T-helper 17 cell (primary cell): ENCODE data around the gene CHST3. TPM values are rescaled to one million over a fixed set of nuclear protein-coding genes. Genes with fewer than 3 reads are reported as not detected.

ENCODE experiments used
- ATAC-seq: fragments of 150-1000 bp; cut with Tn5 transposase; 2 replicates; pipeline ENCODE4 v1.10.0; 2021; ENCODE audit warnings: mild to moderate bottlenecking, moderate library complexity
- DNase-seq, 3 donors: peaks; one replicate each; pipeline versions ENCODE4 v3.0.0 to v3.0.0-alpha.2; 2020 to 2021
- H3K9me3 ChIP-seq: one replicate; pipeline ENCODE4 v1.7.0; 2013; ENCODE audit warnings: low read length, mild to moderate bottlenecking; ENCODE audit not compliant: control insufficient read depth, poor library complexity, severe bottlenecking
- H3K27ac Mint-ChIP-seq: one replicate; pipeline ENCODE4 v1.8.0; 2022; ENCODE audit warnings: mild to moderate bottlenecking, moderate library complexity, mixed read lengths
- H3K27me3 Mint-ChIP-seq: one replicate; pipeline ENCODE4 v1.8.0; 2022; ENCODE audit warnings: mixed read lengths
- H3K36me3 Mint-ChIP-seq: one replicate; pipeline ENCODE4 v1.8.0; 2022; ENCODE audit warnings: low read depth, mixed read lengths
- H3K4me1 Mint-ChIP-seq: one replicate; pipeline ENCODE4 v1.8.0; 2022; ENCODE audit warnings: mild to moderate bottlenecking, mixed read lengths
- H3K4me3 Mint-ChIP-seq: one replicate; pipeline ENCODE4 v1.8.0; 2022; ENCODE audit warnings: mild to moderate bottlenecking, moderate library complexity, mixed read lengths
- total RNA-seq, 4 donors: library from RNA in 2 of 4; stranded (reverse) in 2 of 4; gene quantifications; one replicate each; pipeline ENCODE4 v1.2.3 and lab custom pipeline; 2022 to 2026

CHST3 gene
- total RNA-seq, 2 donors from 2014 or later = not detected

GRCh38 chr10:72034761-72035160, 70.6 kb downstream of the CHST3 start:
- H3K4me1 Mint-ChIP-seq = peaks cover 2% of the 10 kb centered on the region
- H3K27ac Mint-ChIP-seq = no peak overlapping the region
- DNase-seq (no peak), ATAC-seq (no peak)
- H3K36me3 Mint-ChIP-seq = no peaks in the 10 kb centered on the region
- no peak overlapping the region for H3K4me3 Mint-ChIP-seq
- H3K9me3 ChIP-seq = no peaks in the 10 kb centered on the region
- H3K27me3 Mint-ChIP-seq = peaks cover 32% of the 10 kb centered on the region

GRCh38 chr10:72035252-72035887, 71.2 kb downstream of the CHST3 start:
- H3K36me3 Mint-ChIP-seq = no peaks in the 10 kb centered on the region
- no peak overlapping the region for H3K27ac Mint-ChIP-seq
- peaks cover 26% of the 10 kb centered on the region for H3K27me3 Mint-ChIP-seq
- H3K4me3 Mint-ChIP-seq = no peak overlapping the region
- no peak for ATAC-seq
- peaks cover 2% of the 10 kb centered on the region for H3K4me1 Mint-ChIP-seq
- no peak for DNase-seq
- no peaks in the 10 kb centered on the region for H3K9me3 ChIP-seq

GRCh38 chr10:72037266-72037665, 73.1 kb downstream of the CHST3 start:
- Mint-ChIP-seq H3K4me1 (peaks cover 5% of the 10 kb centered on the region), H3K27ac (no peak overlapping the region), H3K4me3 (no peak overlapping the region), H3K36me3 (no peaks in the 10 kb centered on the region), H3K27me3 (peaks cover 11% of the 10 kb centered on the region)
- DNase-seq (no peak), ATAC-seq (no peak)
- no peaks in the 10 kb centered on the region for H3K9me3 ChIP-seq

GRCh38 chr10:72037811-72038210, 73.6 kb downstream of the CHST3 start:
- DNase-seq (no peak), ATAC-seq (no peak)
- no peaks in the 10 kb centered on the region for H3K9me3 ChIP-seq
- Mint-ChIP-seq H3K4me3 (no peak overlapping the region), H3K36me3 (no peaks in the 10 kb centered on the region), H3K4me1 (peaks cover 5% of the 10 kb centered on the region), H3K27ac (no peak overlapping the region), H3K27me3 (peaks cover 9% of the 10 kb centered on the region)

- H3K36me3 Mint-ChIP-seq = no peaks in the 10 kb centered on the region
- peaks cover 9% of the 10 kb centered on the region for H3K27me3 Mint-ChIP-seq
- no peak overlapping the region for H3K27ac Mint-ChIP-seq
- no peak for DNase-seq
- H3K9me3 ChIP-seq = no peaks in the 10 kb centered on the region
- peaks cover 8% of the 10 kb centered on the region for H3K4me1 Mint-ChIP-seq
- no peak for ATAC-seq
- H3K4me3 Mint-ChIP-seq = no peak overlapping the region
These were observed 74.3 kb downstream of the CHST3 start for GRCh38 chr10:72038458-72039001.

GRCh38 chr10:72039377-72039776, 75.2 kb downstream of the CHST3 start:
- Mint-ChIP-seq H3K4me3 (no peak overlapping the region), H3K4me1 (peaks cover 9% of the 10 kb centered on the region), H3K36me3 (no peaks in the 10 kb centered on the region), H3K27me3 (peaks cover 2% of the 10 kb centered on the region), H3K27ac (no peak overlapping the region)
- DNase-seq (no peak), ATAC-seq (no peak)
- H3K9me3 ChIP-seq = no peaks in the 10 kb centered on the region

- no peak overlapping the region for H3K4me3 Mint-ChIP-seq
- no peaks in the 10 kb centered on the region for H3K27me3 Mint-ChIP-seq
- peaks cover 11% of the 10 kb centered on the region for H3K4me1 Mint-ChIP-seq
- ATAC-seq = no peak
- no peaks in the 10 kb centered on the region for H3K36me3 Mint-ChIP-seq
- H3K27ac Mint-ChIP-seq = no peak overlapping the region
- H3K9me3 ChIP-seq = no peaks in the 10 kb centered on the region
- DNase-seq = no peak
These were observed 77.3 kb downstream of the CHST3 start for GRCh38 chr10:72041491-72041890.

- Mint-ChIP-seq H3K4me3 (no peak overlapping the region), H3K36me3 (no peaks in the 10 kb centered on the region), H3K27ac (no peak overlapping the region), H3K27me3 (no peaks in the 10 kb centered on the region), H3K4me1 (peaks cover 12% of the 10 kb centered on the region)
- ATAC-seq (no peak), DNase-seq (no peak)
- no peaks in the 10 kb centered on the region for H3K9me3 ChIP-seq
These were observed 79.0 kb downstream of the CHST3 start for GRCh38 chr10:72043016-72043834.

- DNase-seq (no peak), ATAC-seq (no peak)
- H3K4me3 Mint-ChIP-seq = no peak overlapping the region
- H3K27ac Mint-ChIP-seq = no peak overlapping the region
- no peaks in the 10 kb centered on the region for H3K9me3 ChIP-seq
- no peaks in the 10 kb centered on the region for H3K36me3 Mint-ChIP-seq
- H3K27me3 Mint-ChIP-seq = no peaks in the 10 kb centered on the region
- H3K4me1 Mint-ChIP-seq = peaks cover 15% of the 10 kb centered on the region
These were observed 80.3 kb downstream of the CHST3 start for GRCh38 chr10:72044417-72045041.

- DNase-seq (no peak), ATAC-seq (no peak)
- H3K4me3 Mint-ChIP-seq = no peak overlapping the region
- H3K4me1 Mint-ChIP-seq = peaks cover 15% of the 10 kb centered on the region
- H3K9me3 ChIP-seq = no peaks in the 10 kb centered on the region
- H3K27ac Mint-ChIP-seq = no peak overlapping the region
- no peaks in the 10 kb centered on the region for H3K36me3 Mint-ChIP-seq
- no peaks in the 10 kb centered on the region for H3K27me3 Mint-ChIP-seq
These were observed 81.4 kb downstream of the CHST3 start for GRCh38 chr10:72045586-72045985.

- no peaks in the 10 kb centered on the region for H3K36me3 Mint-ChIP-seq
- no peaks in the 10 kb centered on the region for H3K9me3 ChIP-seq
- ATAC-seq = peak; percentile 97
- DNase-seq = peak; percentile 70 to 81 (median 76)
- H3K27ac Mint-ChIP-seq = peak overlapping the region; percentile 87
- H3K4me3 Mint-ChIP-seq = no peak overlapping the region
- peaks cover 11% of the 10 kb centered on the region for H3K4me1 Mint-ChIP-seq
- H3K27me3 Mint-ChIP-seq = no peaks in the 10 kb centered on the region
These were observed 84.4 kb downstream of the CHST3 start for GRCh38 chr10:72048450-72049124.

- no peaks in the 10 kb centered on the region for H3K27me3 Mint-ChIP-seq
- peak overlapping the region; percentile 87 for H3K27ac Mint-ChIP-seq
- no peaks in the 10 kb centered on the region for H3K36me3 Mint-ChIP-seq
- no peak overlapping the region for H3K4me3 Mint-ChIP-seq
- H3K4me1 Mint-ChIP-seq = peaks cover 9% of the 10 kb centered on the region
- H3K9me3 ChIP-seq = no peaks in the 10 kb centered on the region
- no peak for DNase-seq
- no peak for ATAC-seq
These were observed 85.3 kb downstream of the CHST3 start for GRCh38 chr10:72049472-72049871.
